ENCODE data around the gene FOXL3.

Gene FOXL3

GRCh38 chr7:244974-245373, 45.0 kb upstream of the FOXL3 start:
- Histone ChIP-seq H3K23ac (ENCODE audit: low read length) (no peak overlapping the region), H3K9ac (ENCODE audit: low read length) (no peak overlapping the region), H2BK5ac (ENCODE audit: low read length) (no peak overlapping the region), H2BK15ac (replicated peaks; ENCODE audit: low read depth) (no peak overlapping the region), H3K18ac (ENCODE audit: low read length) (no peak overlapping the region), H3K4me2 (ENCODE audit: low read length) (no peak overlapping the region), H2BK120ac (ENCODE audit: low read depth, low read length) (no peak overlapping the region), H3K4ac (ENCODE audit: low read depth, low read length) (no peak overlapping the region), H3K4me1 (ENCODE audit: control insufficient read depth, low read depth, low read length) (no peaks in the 10 kb centered on the region), H3K79me2 (ENCODE audit: control insufficient read depth, insufficient read depth, low read length) (no peaks in the 10 kb centered on the region), H3K27ac (ENCODE audit: low read depth, low read length) (no peak overlapping the region), H3K36me3 (ENCODE audit: control insufficient read depth, insufficient read depth, low read length) (no peaks in the 10 kb centered on the region), H4K5ac (ENCODE audit: low read length) (no peak overlapping the region), H3K27me3 (ENCODE audit: insufficient read depth, low read length, poor library complexity) (no peaks in the 10 kb centered on the region), H3K4me3 (ENCODE audit: low read length) (no peak overlapping the region), H2AK5ac (ENCODE audit: low read length) (no peak overlapping the region), H4K8ac (ENCODE audit: low read depth, low read length) (no peak overlapping the region), H3K56ac (ENCODE audit: low read length) (no peak overlapping the region), H3K79me1 (ENCODE audit: low read length) (peaks cover 2% of the 10 kb centered on the region)
- no CpG with 5 or more reads among the region's 22 CpGs for WGBS (ENCODE audit: extremely low coverage, insufficient coverage, low lambda C conversion rate)
- no peak for DNase-seq

- H2BK120ac ChIP-seq (ENCODE audit: low read depth, low read length): no peak overlapping the region
- H3K4me2 ChIP-seq (ENCODE audit: low read length): no peak overlapping the region
- H3K4me1 ChIP-seq (ENCODE audit: control insufficient read depth, low read depth, low read length): no peaks in the 10 kb centered on the region
- no peak overlapping the region for H2BK15ac ChIP-seq (replicated peaks; ENCODE audit: low read depth)
- H2AK5ac ChIP-seq (ENCODE audit: low read length): no peak overlapping the region
- H3K18ac ChIP-seq (ENCODE audit: low read length): no peak overlapping the region
- no peak overlapping the region for H3K56ac ChIP-seq (ENCODE audit: low read length)
- H3K27me3 ChIP-seq (ENCODE audit: insufficient read depth, low read length, poor library complexity): no peaks in the 10 kb centered on the region
- H3K9ac ChIP-seq (ENCODE audit: low read length): no peak overlapping the region
- H3K27ac ChIP-seq (ENCODE audit: low read depth, low read length): no peak overlapping the region
- no peak overlapping the region for H3K23ac ChIP-seq (ENCODE audit: low read length)
- no peak overlapping the region for H3K4ac ChIP-seq (ENCODE audit: low read depth, low read length)
- H2BK5ac ChIP-seq (ENCODE audit: low read length): no peak overlapping the region
- H3K36me3 ChIP-seq (ENCODE audit: control insufficient read depth, insufficient read depth, low read length): no peaks in the 10 kb centered on the region
- no CpG with 5 or more reads among the region's 36 CpGs for WGBS (ENCODE audit: extremely low coverage, insufficient coverage, low lambda C conversion rate)
- no peak overlapping the region for H3K4me3 ChIP-seq (ENCODE audit: low read length)
- peaks cover 2% of the 10 kb centered on the region for H3K79me1 ChIP-seq (ENCODE audit: low read length)
- H4K5ac ChIP-seq (ENCODE audit: low read length): no peak overlapping the region
- no peak for DNase-seq
- H3K79me2 ChIP-seq (ENCODE audit: control insufficient read depth, insufficient read depth, low read length): no peaks in the 10 kb centered on the region
- H4K8ac ChIP-seq (ENCODE audit: low read depth, low read length): no peak overlapping the region
Measured at GRCh38 chr7:245574-246295, 44.2 kb upstream of the FOXL3 start.

- H3K9ac ChIP-seq (ENCODE audit: low read length): no peak overlapping the region
- no peaks in the 10 kb centered on the region for H3K36me3 ChIP-seq (ENCODE audit: control insufficient read depth, insufficient read depth, low read length)
- H3K4me1 ChIP-seq (ENCODE audit: control insufficient read depth, low read depth, low read length): no peaks in the 10 kb centered on the region
- H2BK5ac ChIP-seq (ENCODE audit: low read length): no peak overlapping the region
- H3K4ac ChIP-seq (ENCODE audit: low read depth, low read length): no peak overlapping the region
- no peak overlapping the region for H3K4me2 ChIP-seq (ENCODE audit: low read length)
- no peak overlapping the region for H3K56ac ChIP-seq (ENCODE audit: low read length)
- H4K8ac ChIP-seq (ENCODE audit: low read depth, low read length): no peak overlapping the region
- WGBS (ENCODE audit: extremely low coverage, insufficient coverage, low lambda C conversion rate): no CpG with 5 or more reads among the region's 22 CpGs
- no peak overlapping the region for H2BK15ac ChIP-seq (replicated peaks; ENCODE audit: low read depth)
- no peak for DNase-seq
- H3K27me3 ChIP-seq (ENCODE audit: insufficient read depth, low read length, poor library complexity): no peaks in the 10 kb centered on the region
- H3K79me1 ChIP-seq (ENCODE audit: low read length): peaks cover 2% of the 10 kb centered on the region
- no peak overlapping the region for H2BK120ac ChIP-seq (ENCODE audit: low read depth, low read length)
- H3K79me2 ChIP-seq (ENCODE audit: control insufficient read depth, insufficient read depth, low read length): no peaks in the 10 kb centered on the region
- H4K5ac ChIP-seq (ENCODE audit: low read length): no peak overlapping the region
- no peak overlapping the region for H3K23ac ChIP-seq (ENCODE audit: low read length)
- H2AK5ac ChIP-seq (ENCODE audit: low read length): no peak overlapping the region
- H3K18ac ChIP-seq (ENCODE audit: low read length): no peak overlapping the region
- H3K27ac ChIP-seq (ENCODE audit: low read depth, low read length): no peak overlapping the region
- H3K4me3 ChIP-seq (ENCODE audit: low read length): no peak overlapping the region
Measured at GRCh38 chr7:246451-246850, 43.5 kb upstream of the FOXL3 start.

GRCh38 chr7:247181-247580, 42.8 kb upstream of the FOXL3 start:
- H3K27ac ChIP-seq (ENCODE audit: low read depth, low read length): no peak overlapping the region
- no peaks in the 10 kb centered on the region for H3K4me1 ChIP-seq (ENCODE audit: control insufficient read depth, low read depth, low read length)
- H3K27me3 ChIP-seq (ENCODE audit: insufficient read depth, low read length, poor library complexity): no peaks in the 10 kb centered on the region
- no peaks in the 10 kb centered on the region for H3K79me2 ChIP-seq (ENCODE audit: control insufficient read depth, insufficient read depth, low read length)
- H3K9ac ChIP-seq (ENCODE audit: low read length): no peak overlapping the region
- H4K8ac ChIP-seq (ENCODE audit: low read depth, low read length): no peak overlapping the region
- no peak overlapping the region for H3K4me3 ChIP-seq (ENCODE audit: low read length)
- no peaks in the 10 kb centered on the region for H3K36me3 ChIP-seq (ENCODE audit: control insufficient read depth, insufficient read depth, low read length)
- no peak overlapping the region for H2AK5ac ChIP-seq (ENCODE audit: low read length)
- no peak overlapping the region for H3K4me2 ChIP-seq (ENCODE audit: low read length)
- no peak overlapping the region for H2BK5ac ChIP-seq (ENCODE audit: low read length)
- DNase-seq: no peak
- H3K23ac ChIP-seq (ENCODE audit: low read length): no peak overlapping the region
- H2BK120ac ChIP-seq (ENCODE audit: low read depth, low read length): no peak overlapping the region
- no peaks in the 10 kb centered on the region for H3K79me1 ChIP-seq (ENCODE audit: low read length)
- WGBS (ENCODE audit: extremely low coverage, insufficient coverage, low lambda C conversion rate): no CpG with 5 or more reads among the region's 12 CpGs
- H3K4ac ChIP-seq (ENCODE audit: low read depth, low read length): no peak overlapping the region
- no peak overlapping the region for H3K18ac ChIP-seq (ENCODE audit: low read length)
- H3K56ac ChIP-seq (ENCODE audit: low read length): no peak overlapping the region
- no peak overlapping the region for H2BK15ac ChIP-seq (replicated peaks; ENCODE audit: low read depth)
- no peak overlapping the region for H4K5ac ChIP-seq (ENCODE audit: low read length)

- Histone ChIP-seq H3K27ac (ENCODE audit: low read depth, low read length) (no peak overlapping the region), H3K4me3 (ENCODE audit: low read length) (no peak overlapping the region), H2BK5ac (ENCODE audit: low read length) (no peak overlapping the region), H3K9ac (ENCODE audit: low read length) (no peak overlapping the region), H4K5ac (ENCODE audit: low read length) (no peak overlapping the region), H2BK15ac (replicated peaks; ENCODE audit: low read depth) (no peak overlapping the region), H3K79me1 (ENCODE audit: low read length) (no peaks in the 10 kb centered on the region), H3K4ac (ENCODE audit: low read depth, low read length) (no peak overlapping the region), H3K18ac (ENCODE audit: low read length) (no peak overlapping the region), H3K36me3 (ENCODE audit: control insufficient read depth, insufficient read depth, low read length) (no peaks in the 10 kb centered on the region), H3K79me2 (ENCODE audit: control insufficient read depth, insufficient read depth, low read length) (no peaks in the 10 kb centered on the region), H3K4me2 (ENCODE audit: low read length) (no peak overlapping the region), H3K23ac (ENCODE audit: low read length) (no peak overlapping the region), H3K4me1 (ENCODE audit: control insufficient read depth, low read depth, low read length) (no peaks in the 10 kb centered on the region), H2BK120ac (ENCODE audit: low read depth, low read length) (no peak overlapping the region), H3K27me3 (ENCODE audit: insufficient read depth, low read length, poor library complexity) (no peaks in the 10 kb centered on the region), H3K56ac (ENCODE audit: low read length) (no peak overlapping the region), H2AK5ac (ENCODE audit: low read length) (no peak overlapping the region), H4K8ac (ENCODE audit: low read depth, low read length) (no peak overlapping the region)
- no peak for DNase-seq
- no CpG with 5 or more reads among the region's 16 CpGs for WGBS (ENCODE audit: extremely low coverage, insufficient coverage, low lambda C conversion rate)
Measured at GRCh38 chr7:247636-248035, 42.3 kb upstream of the FOXL3 start.

Measured in mesendoderm (in vitro differentiated cells).